HCT116 (cell line): ENCODE results near the gene SV2A. TPM values are rescaled to one million over a fixed set of nuclear protein-coding genes. Genes with fewer than 3 reads are reported as not detected.

Source experiments
- ATAC-seq: fragments of 200-7000 bp; cut with Tn5 transposase; 2 replicates; pipeline ENCODE4 v1.9.1; 2020; ENCODE audit warnings: mild to moderate bottlenecking, moderate library complexity
- BruUV-seq: library from RNA; stranded (reverse); fragments of 400-500 nt; replicated peaks from 2 replicates; lab custom pipeline; 2021; lab: Mats Ljungman, UMichigan
- CTCF ChIA-PET: fragments of 300-600 bp; sonication (Branson Sonifier 250); formaldehyde crosslinking; loops from one replicate; lab custom pipeline; 2021; ENCODE audit warnings: antibody characterized with exemption; lab: Charles Lee
- POLR2A ChIA-PET: fragments of 300-600, 350-600 bp; sonication (Branson Sonifier 250); formaldehyde crosslinking; loops from one replicate; lab custom pipeline; 2021; ENCODE audit warnings: antibody characterized with exemption; lab: Charles Lee
- RAD21 ChIA-PET, 2 experiments: fragments of 300-600 bp; sonication (Branson Sonifier 250); formaldehyde crosslinking; loops; one replicate each; lab custom pipeline; 2023; ENCODE audit warnings: low total read pairs in 2 of 2; ENCODE audit not compliant: uncharacterized antibody in 2 of 2, unreplicated experiment in 2 of 2, low non-redundant PET in 1 of 2; lab: Charles Lee
- DNase-seq: peaks from one replicate; pipeline ENCODE4 v3.0.0-alpha.2; 2010; ENCODE audit warnings: low read depth, low spot score
- H2AFZ ChIP-seq: fragments of 200-600 bp; shearing (Covaris generic), sonication (generic); 2 replicates; pipeline ENCODE4 v1.6.1; 2017; ENCODE audit warnings: low read depth, mixed run types, mixed read lengths, antibody characterized with exemption, low read length; ENCODE audit not compliant: poor library complexity, severe bottlenecking
- H3K27ac ChIP-seq: 2 replicates; pipeline ENCODE4 v1.5.1; 2012; ENCODE audit warnings: low read depth, low read length
- H3K27me3 ChIP-seq: fragments of 200-600 bp; sonication (generic); 2 replicates; pipeline ENCODE4 v1.6.1; 2016; ENCODE audit warnings: mixed run types, low read length, mixed read lengths; ENCODE audit not compliant: insufficient read depth
- H3K36me3 ChIP-seq, 2 experiments: fragments of 200-500 bp in 1 of 2; fragments of 200-600 bp in 1 of 2; sonication (Bioruptor generic) in 1 of 2; sonication (generic) in 1 of 2; 2 replicates each; pipeline versions ENCODE4 v1.5.1 to v1.6.1; 2014 to 2016; ENCODE audit warnings: low read length in 2 of 2, inconsistent platforms in 1 of 2, mixed read lengths in 1 of 2, mixed run types in 1 of 2; ENCODE audit not compliant: insufficient read depth in 2 of 2, control insufficient read depth in 1 of 2
- H3K4me1 ChIP-seq, 2 experiments: fragments of 200-600 bp in 1 of 2; sonication (generic) in 1 of 2; 2 replicates each; pipeline versions ENCODE4 v1.5.1 to v1.6.1; 2012 to 2017; ENCODE audit warnings: low read length in 2 of 2, inconsistent platforms in 1 of 2, mild to moderate bottlenecking in 1 of 2, mixed read lengths in 1 of 2, mixed run types in 1 of 2, moderate library complexity in 1 of 2; ENCODE audit not compliant: insufficient read depth in 2 of 2, control insufficient read depth in 1 of 2
- H3K4me2 ChIP-seq: fragments of 200-600 bp; sonication (generic); 2 replicates; pipeline ENCODE4 v1.6.1; 2017; ENCODE audit warnings: mixed run types, low read length, mixed read lengths
- H3K4me3 ChIP-seq, 2 experiments: fragments of 200-600 bp in 1 of 2; sonication (generic) in 1 of 2; replicated peaks in 1 of 2; 2 replicates each; pipeline ENCODE4 v1.5.1; 2011 to 2016; ENCODE audit warnings: low read length in 2 of 2, control low read depth in 1 of 2, low read depth in 1 of 2, mild to moderate bottlenecking in 1 of 2, mixed read lengths in 1 of 2, mixed run types in 1 of 2
- H3K79me2 ChIP-seq: fragments of 200-600 bp; sonication (generic); 2 replicates; pipeline ENCODE4 v1.6.1; 2017; ENCODE audit warnings: mild to moderate bottlenecking, mixed run types, low read length, moderate library complexity, mixed read lengths; ENCODE audit not compliant: insufficient read depth
- H3K9ac ChIP-seq: fragments of 200-600 bp; sonication (generic); 2 replicates; pipeline ENCODE4 v1.6.1; 2016; ENCODE audit warnings: low read length, mixed read lengths
- H3K9me2 ChIP-seq: fragments of 200-600 bp; sonication (generic), shearing (Covaris generic); 2 replicates; pipeline ENCODE4 v1.6.1; 2017; ENCODE audit warnings: mixed run types, mild to moderate bottlenecking, moderate library complexity; ENCODE audit not compliant: insufficient read depth
- H3K9me3 ChIP-seq, 2 experiments: fragments of 200-500 bp in 1 of 2; fragments of 200-600 bp in 1 of 2; sonication (Bioruptor generic) in 1 of 2; sonication (generic) in 1 of 2; 2 replicates each; pipeline ENCODE4 v1.6.1; 2014 to 2017; ENCODE audit warnings: low read length in 2 of 2, mixed read lengths in 2 of 2, inconsistent platforms in 1 of 2, low read depth in 1 of 2, mild to moderate bottlenecking in 1 of 2, mixed run types in 1 of 2, moderate library complexity in 1 of 2; ENCODE audit not compliant: control insufficient read depth in 1 of 2, insufficient read depth in 1 of 2
- H4K20me1 ChIP-seq: fragments of 200-600 bp; sonication (generic), shearing (Covaris generic); 2 replicates; pipeline ENCODE4 v1.6.1; 2017; ENCODE audit warnings: mixed run types, mild to moderate bottlenecking, moderate library complexity; ENCODE audit not compliant: insufficient read depth
- CBX3 ChIP-seq: IDR thresholded peaks from 2 replicates; pipeline ENCODE4 v1.6.1; 2012; ENCODE audit warnings: low read depth
- EZH2phosphoT487 ChIP-seq: fragments of 200-600 bp; IDR thresholded peaks from 2 replicates; pipeline ENCODE4 v1.6.1; 2018; ENCODE audit warnings: antibody characterized with exemption, borderline replicate concordance
- JUND ChIP-seq: IDR thresholded peaks from 2 replicates; pipeline ENCODE4 v1.6.1; 2012
- SRF ChIP-seq: IDR thresholded peaks from 2 replicates; pipeline ENCODE4 v1.6.1; 2012; ENCODE audit warnings: low read depth
- ZFX ChIP-seq: fragments of 450-650 bp; IDR thresholded peaks from 2 replicates; pipeline ENCODE4 v1.6.1; 2017
- intact Hi-C: fragments of 100-400 bp; cut with micrococcal nuclease; formaldehyde crosslinking; loops from 2 replicates; pipeline ENCODE4 v1.10.0; 2022
- total RNA-seq: library from RNA; stranded (reverse); gene quantifications from one replicate; pipeline ENCODE4 v1.2.1, GENCODE V29; 2021; ENCODE audit not compliant: unreplicated experiment
- TF ChIP-seq, protein P1 (sequence below): IDR thresholded peaks from 2 replicates; pipeline ENCODE4 v1.6.1; 2012
- TF ChIP-seq, protein P2 (sequence below): IDR thresholded peaks from 2 replicates; pipeline ENCODE4 v1.6.1; 2012; ENCODE audit warnings: low read depth
- TF ChIP-seq, protein P3 (sequence below), 3 experiments: fragments of 200-600 bp in 1 of 3; sonication (generic) in 1 of 3; IDR thresholded peaks in 2 of 3; conservative IDR thresholded peaks in 1 of 3; 2 replicates each; pipeline ENCODE4 v1.5.1; 2012 to 2017; ENCODE audit warnings: low read depth in 2 of 3, low read length in 2 of 3, antibody characterized with exemption in 1 of 3, borderline replicate concordance in 1 of 3, control low read depth in 1 of 3, mild to moderate bottlenecking in 1 of 3, mixed read lengths in 1 of 3, mixed run types in 1 of 3, moderate library complexity in 1 of 3; ENCODE audit not compliant: insufficient read depth in 1 of 3

Gene SV2A
- total RNA-seq, 1 experiment from 2014 or later = 0.15 TPM

DNA sequence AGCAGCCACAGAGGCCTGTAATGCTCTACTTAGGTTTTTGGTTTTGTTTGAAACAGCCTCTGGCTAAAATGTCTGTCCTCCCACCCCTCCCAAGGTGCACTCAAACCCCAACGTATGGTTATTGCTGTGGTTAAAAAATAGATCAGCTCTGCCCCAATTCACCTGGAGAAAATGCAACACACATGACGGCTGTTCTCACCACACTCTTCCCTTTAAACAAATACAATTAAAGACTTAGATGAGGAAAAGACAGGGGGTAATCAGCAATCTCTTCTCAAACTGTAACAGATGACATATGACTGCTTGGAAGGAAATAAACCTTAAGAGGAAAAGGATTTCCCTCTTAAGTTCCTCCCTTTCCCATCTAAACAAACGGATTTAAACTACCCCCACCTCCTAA, 25.2 kb upstream of the SV2A start:
- TF ChIP-seq, protein P1, sequence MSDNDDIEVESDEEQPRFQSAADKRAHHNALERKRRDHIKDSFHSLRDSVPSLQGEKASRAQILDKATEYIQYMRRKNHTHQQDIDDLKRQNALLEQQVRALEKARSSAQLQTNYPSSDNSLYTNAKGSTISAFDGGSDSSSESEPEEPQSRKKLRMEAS = no peak
- TF ChIP-seq JUND = no peak
- TF ChIP-seq, protein P2, sequence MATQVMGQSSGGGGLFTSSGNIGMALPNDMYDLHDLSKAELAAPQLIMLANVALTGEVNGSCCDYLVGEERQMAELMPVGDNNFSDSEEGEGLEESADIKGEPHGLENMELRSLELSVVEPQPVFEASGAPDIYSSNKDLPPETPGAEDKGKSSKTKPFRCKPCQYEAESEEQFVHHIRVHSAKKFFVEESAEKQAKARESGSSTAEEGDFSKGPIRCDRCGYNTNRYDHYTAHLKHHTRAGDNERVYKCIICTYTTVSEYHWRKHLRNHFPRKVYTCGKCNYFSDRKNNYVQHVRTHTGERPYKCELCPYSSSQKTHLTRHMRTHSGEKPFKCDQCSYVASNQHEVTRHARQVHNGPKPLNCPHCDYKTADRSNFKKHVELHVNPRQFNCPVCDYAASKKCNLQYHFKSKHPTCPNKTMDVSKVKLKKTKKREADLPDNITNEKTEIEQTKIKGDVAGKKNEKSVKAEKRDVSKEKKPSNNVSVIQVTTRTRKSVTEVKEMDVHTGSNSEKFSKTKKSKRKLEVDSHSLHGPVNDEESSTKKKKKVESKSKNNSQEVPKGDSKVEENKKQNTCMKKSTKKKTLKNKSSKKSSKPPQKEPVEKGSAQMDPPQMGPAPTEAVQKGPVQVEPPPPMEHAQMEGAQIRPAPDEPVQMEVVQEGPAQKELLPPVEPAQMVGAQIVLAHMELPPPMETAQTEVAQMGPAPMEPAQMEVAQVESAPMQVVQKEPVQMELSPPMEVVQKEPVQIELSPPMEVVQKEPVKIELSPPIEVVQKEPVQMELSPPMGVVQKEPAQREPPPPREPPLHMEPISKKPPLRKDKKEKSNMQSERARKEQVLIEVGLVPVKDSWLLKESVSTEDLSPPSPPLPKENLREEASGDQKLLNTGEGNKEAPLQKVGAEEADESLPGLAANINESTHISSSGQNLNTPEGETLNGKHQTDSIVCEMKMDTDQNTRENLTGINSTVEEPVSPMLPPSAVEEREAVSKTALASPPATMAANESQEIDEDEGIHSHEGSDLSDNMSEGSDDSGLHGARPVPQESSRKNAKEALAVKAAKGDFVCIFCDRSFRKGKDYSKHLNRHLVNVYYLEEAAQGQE = no peak
- no peak for TF ChIP-seq SRF
- no peak for TF ChIP-seq ZFX
- TF ChIP-seq EZH2phosphoT487 = no peak
- no peak for TF ChIP-seq CBX3
- TF ChIP-seq, protein P3, sequence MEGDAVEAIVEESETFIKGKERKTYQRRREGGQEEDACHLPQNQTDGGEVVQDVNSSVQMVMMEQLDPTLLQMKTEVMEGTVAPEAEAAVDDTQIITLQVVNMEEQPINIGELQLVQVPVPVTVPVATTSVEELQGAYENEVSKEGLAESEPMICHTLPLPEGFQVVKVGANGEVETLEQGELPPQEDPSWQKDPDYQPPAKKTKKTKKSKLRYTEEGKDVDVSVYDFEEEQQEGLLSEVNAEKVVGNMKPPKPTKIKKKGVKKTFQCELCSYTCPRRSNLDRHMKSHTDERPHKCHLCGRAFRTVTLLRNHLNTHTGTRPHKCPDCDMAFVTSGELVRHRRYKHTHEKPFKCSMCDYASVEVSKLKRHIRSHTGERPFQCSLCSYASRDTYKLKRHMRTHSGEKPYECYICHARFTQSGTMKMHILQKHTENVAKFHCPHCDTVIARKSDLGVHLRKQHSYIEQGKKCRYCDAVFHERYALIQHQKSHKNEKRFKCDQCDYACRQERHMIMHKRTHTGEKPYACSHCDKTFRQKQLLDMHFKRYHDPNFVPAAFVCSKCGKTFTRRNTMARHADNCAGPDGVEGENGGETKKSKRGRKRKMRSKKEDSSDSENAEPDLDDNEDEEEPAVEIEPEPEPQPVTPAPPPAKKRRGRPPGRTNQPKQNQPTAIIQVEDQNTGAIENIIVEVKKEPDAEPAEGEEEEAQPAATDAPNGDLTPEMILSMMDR (IDR thresholded peaks at IDR 0.05 in 2 of 3, conservative IDR thresholded peaks at IDR 0.05 in 1 of 3; ENCODE audit: borderline replicate concordance in 1 of 3, insufficient read depth in 1 of 3, low read depth in 2 of 3, low read length in 2 of 3) = no peak
- POLR2A ChIA-PET = interaction anchor here (0.9 kb wide), 1 partner anchor 56 kb away, joined by 7 read pairs; a partner anchor contains a TSS
- Histone ChIP-seq H3K4me2 (no peak overlapping the region), H3K9ac (no peak overlapping the region), H2AFZ (no peak overlapping the region), H3K9me3 (no peaks in the 10 kb centered on the region), H4K20me1 (no peaks in the 10 kb centered on the region), H3K27me3 (no peaks in the 10 kb centered on the region), H3K36me3 (peaks cover 4 to 6% of the 10 kb centered on the region in 2 experiments; a peak in 2 of 4 replicates), H3K9me2 (no peaks in the 10 kb centered on the region), H3K79me2 (no peaks in the 10 kb centered on the region), H3K4me1 (peaks cover 25 to 44% of the 10 kb centered on the region in 2 experiments), H3K4me3 (no peak overlapping the region), H3K27ac (no peak overlapping the region)
- DNase-seq = no peak
- CTCF ChIA-PET = interaction anchor here (1.2 kb wide), 1 partner anchor 108 kb away, joined by 4 read pairs; no protein-coding TSS in a partner anchor
- no TSS peak for BruUV-seq
- no peak for ATAC-seq
- intact Hi-C loops = no loop called here
- RAD21 ChIA-PET = interaction anchor here in 1 of 2 experiments (0.6 kb wide), 1 partner anchor 54 kb away, joined by 4 read pairs; no protein-coding TSS in a partner anchor
